Nephron (organoid): ENCODE results near the gene HS6ST3.

ENCODE experiments used
- H3K27ac Mint-ChIP-seq, 3 experiments: 2 replicates each; pipeline ENCODE4 v1.8.0; 2020; ENCODE audit warnings: mixed read lengths in 3 of 3, mild to moderate bottlenecking in 2 of 3, moderate library complexity in 1 of 3
- H3K27me3 Mint-ChIP-seq: 2 replicates; pipeline ENCODE4 v1.8.0; 2021; ENCODE audit warnings: low read depth, mild to moderate bottlenecking, moderate library complexity, mixed read lengths
- H3K36me3 Mint-ChIP-seq: 2 replicates; pipeline ENCODE4 v1.8.0; 2020; ENCODE audit warnings: low read depth, mixed read lengths
- H3K4me1 Mint-ChIP-seq: 2 replicates; pipeline ENCODE4 v1.8.0; 2020; ENCODE audit warnings: mixed read lengths
- H3K4me3 Mint-ChIP-seq, 3 experiments: 2 replicates each; pipeline ENCODE4 v1.8.0; 2020; ENCODE audit warnings: mild to moderate bottlenecking in 3 of 3, mixed read lengths in 3 of 3, moderate library complexity in 2 of 3
- H3K9me3 Mint-ChIP-seq: 2 replicates; pipeline ENCODE4 v1.8.0; 2020; ENCODE audit warnings: mixed read lengths
- CTCF ChIP-seq, 3 experiments: fragments of 200-600 bp; sonication (generic); IDR thresholded peaks; one replicate each; pipeline ENCODE4 v1.5.0; 2021; ENCODE audit warnings: antibody characterized with exemption in 3 of 3; ENCODE audit not compliant: unreplicated experiment in 3 of 3

The HS6ST3 gene

DNA sequence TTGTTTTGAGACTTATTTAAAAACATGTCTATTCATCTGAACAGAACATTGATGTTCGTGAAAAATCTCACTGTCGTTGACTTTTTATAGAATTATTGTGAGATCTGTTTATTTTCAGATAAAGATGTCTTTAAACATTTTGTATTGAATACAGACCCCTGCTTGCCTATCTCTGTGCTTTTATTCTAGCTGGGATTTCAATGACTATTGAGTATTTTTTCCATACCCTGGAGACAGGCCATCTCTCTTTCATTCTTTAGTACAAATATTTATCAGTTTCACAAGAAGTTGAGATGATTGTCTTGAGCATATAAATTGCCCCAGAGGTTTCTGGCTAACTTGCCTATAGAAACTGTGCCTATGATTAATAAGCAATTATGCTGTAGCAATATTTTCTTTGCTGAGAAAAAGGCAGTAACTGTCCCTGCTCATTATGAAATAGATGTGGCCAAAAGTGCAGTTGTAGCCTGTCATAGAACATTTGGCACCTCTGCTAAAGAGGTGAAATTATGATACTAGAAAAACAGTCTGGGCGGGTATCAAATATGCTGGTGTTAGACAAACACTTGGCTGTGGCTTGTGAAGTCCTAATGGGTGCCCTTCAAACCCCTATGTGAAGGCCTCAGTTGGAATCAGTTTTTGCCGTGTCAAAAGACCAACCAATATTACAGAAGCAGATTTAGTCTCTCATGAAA, 360.6 kb downstream of the HS6ST3 start:
- Mint-ChIP-seq H3K27ac (no peak overlapping the region), H3K9me3 (no peaks in the 10 kb centered on the region), H3K4me1 (peaks cover 10% of the 10 kb centered on the region), H3K4me3 (no peak overlapping the region), H3K36me3 (no peaks in the 10 kb centered on the region), H3K27me3 (no peaks in the 10 kb centered on the region)
- no peak for TF ChIP-seq CTCF (IDR thresholded peaks at IDR 0.05; ENCODE audit: unreplicated experiment in 3 of 3)

- H3K36me3 Mint-ChIP-seq: no peaks in the 10 kb centered on the region
- H3K27me3 Mint-ChIP-seq: peaks cover 4% of the 10 kb centered on the region
- H3K4me1 Mint-ChIP-seq: peaks cover 10% of the 10 kb centered on the region
- H3K27ac Mint-ChIP-seq: no peak overlapping the region
- no peak overlapping the region for H3K4me3 Mint-ChIP-seq
- TF ChIP-seq CTCF (IDR thresholded peaks at IDR 0.05; ENCODE audit: unreplicated experiment in 3 of 3): no peak
- no peaks in the 10 kb centered on the region for H3K9me3 Mint-ChIP-seq
Measured at GRCh38 chr13:96454466-96454865, 364.6 kb downstream of the HS6ST3 start.

- Mint-ChIP-seq H3K9me3 (no peaks in the 10 kb centered on the region), H3K27me3 (peaks cover 4% of the 10 kb centered on the region), H3K4me3 (no peak overlapping the region), H3K36me3 (no peaks in the 10 kb centered on the region), H3K4me1 (peaks cover 12% of the 10 kb centered on the region), H3K27ac (peak overlapping the region in 2 of 3 experiments; percentile 14 to 27)
- TF ChIP-seq CTCF (IDR thresholded peaks at IDR 0.05; ENCODE audit: unreplicated experiment in 3 of 3): no peak
Measured at GRCh38 chr13:96460609-96461008, 370.7 kb downstream of the HS6ST3 start.

DNA sequence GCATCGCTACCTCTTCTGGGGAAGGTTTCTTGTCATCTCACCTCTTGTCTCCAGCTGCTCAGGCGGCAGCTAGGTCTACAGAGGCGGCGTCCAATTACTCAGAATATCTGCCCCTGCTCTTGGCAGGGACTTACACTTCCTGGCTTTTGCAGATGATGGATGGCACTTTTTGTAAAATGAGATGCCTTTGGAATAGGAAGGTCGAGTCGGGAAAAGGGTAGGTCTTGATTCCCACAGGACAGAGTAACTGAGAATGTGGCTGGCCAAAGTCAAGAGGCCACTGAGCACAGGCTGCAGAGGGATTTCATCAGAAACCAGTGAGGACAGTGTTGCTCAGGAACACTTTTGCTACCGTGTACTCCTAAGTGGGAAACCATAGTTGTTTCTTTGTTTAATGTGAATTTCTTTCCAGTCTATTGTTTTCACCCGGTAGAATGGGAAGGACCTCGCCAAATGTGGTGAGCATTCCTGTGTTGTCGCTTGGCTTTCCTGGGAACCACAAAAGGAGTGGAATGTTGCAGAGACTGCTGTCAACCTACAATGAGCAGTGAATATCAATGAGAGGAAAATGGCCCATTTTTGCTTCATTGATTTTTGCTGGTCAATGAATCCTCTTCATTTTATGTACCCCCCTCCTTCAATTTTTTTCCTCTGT, 383.7 kb downstream of the HS6ST3 start:
- peak overlapping the region in 1 of 3 experiments; percentile 32 for H3K27ac Mint-ChIP-seq
- H3K27me3 Mint-ChIP-seq: no peaks in the 10 kb centered on the region
- no peak for TF ChIP-seq CTCF (IDR thresholded peaks at IDR 0.05; ENCODE audit: unreplicated experiment in 3 of 3)
- H3K4me1 Mint-ChIP-seq: no peaks in the 10 kb centered on the region
- no peaks in the 10 kb centered on the region for H3K36me3 Mint-ChIP-seq
- no peaks in the 10 kb centered on the region for H3K9me3 Mint-ChIP-seq
- no peak overlapping the region for H3K4me3 Mint-ChIP-seq

GRCh38 chr13:96474181-96474557, 384.3 kb downstream of the HS6ST3 start:
- TF ChIP-seq CTCF (IDR thresholded peaks at IDR 0.05; ENCODE audit: unreplicated experiment in 3 of 3): no peak
- Mint-ChIP-seq H3K36me3 (no peaks in the 10 kb centered on the region), H3K27me3 (no peaks in the 10 kb centered on the region), H3K27ac (no peak overlapping the region), H3K9me3 (no peaks in the 10 kb centered on the region), H3K4me3 (no peak overlapping the region), H3K4me1 (no peaks in the 10 kb centered on the region)

DNA sequence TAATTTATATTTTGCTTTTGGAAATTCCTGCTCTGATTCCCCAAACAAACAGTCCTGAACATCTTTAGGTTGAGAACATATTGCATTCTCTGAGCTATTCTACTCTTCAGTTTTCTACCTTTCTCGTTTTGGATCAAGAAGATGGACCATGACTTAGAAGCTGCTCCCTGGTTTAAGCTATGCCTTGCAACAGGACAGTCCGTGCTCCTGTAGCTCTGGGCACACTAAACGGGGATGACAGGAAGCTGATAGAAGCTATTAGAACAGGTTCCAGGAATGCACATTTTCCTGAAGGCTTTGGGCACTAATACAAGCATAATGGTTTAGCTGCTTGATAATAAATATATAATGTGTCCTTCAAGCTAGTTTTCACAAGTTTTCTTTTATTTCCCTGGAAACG, 385.2 kb downstream of the HS6ST3 start:
- H3K27ac Mint-ChIP-seq: no peak overlapping the region
- H3K9me3 Mint-ChIP-seq: no peaks in the 10 kb centered on the region
- TF ChIP-seq CTCF (IDR thresholded peaks at IDR 0.05; ENCODE audit: unreplicated experiment in 3 of 3): no peak
- no peaks in the 10 kb centered on the region for H3K36me3 Mint-ChIP-seq
- H3K4me1 Mint-ChIP-seq: no peaks in the 10 kb centered on the region
- no peak overlapping the region for H3K4me3 Mint-ChIP-seq
- H3K27me3 Mint-ChIP-seq: no peaks in the 10 kb centered on the region
